Astrocyte of the spinal cord (primary cell): ENCODE results near the gene PLXNB1.
A peak's percentile ranks its signal among the peaks of the same experiment; 100 is the strongest.

ENCODE experiments used
- DNase-seq: peaks from one replicate; pipeline ENCODE4 v3.0.0; 2011; ENCODE audit warnings: low read depth, low spot score
- H3K4me3 ChIP-seq: 2 replicates; pipeline ENCODE4 v1.5.1; 2011; ENCODE audit warnings: low read depth, mild to moderate bottlenecking, low read length, moderate library complexity
- CTCF ChIP-seq: IDR thresholded peaks from 2 replicates; pipeline ENCODE4 v1.5.1; 2012; ENCODE audit warnings: low read depth, mild to moderate bottlenecking, low read length, inconsistent platforms
- in situ Hi-C: cut with HindIII; loops from 2 replicates; pipeline ENCODE4 v1.10.0; 2017; ENCODE audit warnings: low sequenced_read_pairs

Gene PLXNB1

GRCh38 chr3:48468329-48468731 is 38.4 kb upstream of the PLXNB1 start:
- H3K4me3 ChIP-seq, result no peak overlapping the region
- in situ Hi-C loops, result no loop called here
- no peak for DNase-seq
- TF ChIP-seq CTCF, result no peak

GRCh38 chr3:48467473-48468267 is 37.8 kb upstream of the PLXNB1 start:
- no peak for TF ChIP-seq CTCF
- no peak for DNase-seq
- in situ Hi-C loops, result no loop called here
- no peak overlapping the region for H3K4me3 ChIP-seq

DNA sequence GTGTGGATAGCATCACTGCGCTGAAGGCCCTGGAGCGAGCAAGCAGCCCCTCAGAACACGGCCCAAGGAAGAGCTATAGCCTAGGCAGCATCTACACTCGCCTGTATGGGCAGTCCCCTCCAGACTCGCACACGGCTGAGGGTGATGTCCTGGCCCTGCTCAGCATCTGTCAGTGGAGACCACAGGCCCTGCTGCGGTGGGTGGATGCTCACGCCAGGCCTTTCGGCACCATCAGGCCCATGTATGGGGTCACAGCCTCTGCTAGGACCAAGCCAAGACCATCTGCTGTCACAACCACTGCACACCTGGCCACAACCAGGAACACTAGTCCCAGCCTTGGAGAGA is 37.2 kb upstream of the PLXNB1 start:
- DNase-seq, result no peak
- in situ Hi-C loops, result no loop called here
- TF ChIP-seq CTCF, result no peak
- no peak overlapping the region for H3K4me3 ChIP-seq

DNA sequence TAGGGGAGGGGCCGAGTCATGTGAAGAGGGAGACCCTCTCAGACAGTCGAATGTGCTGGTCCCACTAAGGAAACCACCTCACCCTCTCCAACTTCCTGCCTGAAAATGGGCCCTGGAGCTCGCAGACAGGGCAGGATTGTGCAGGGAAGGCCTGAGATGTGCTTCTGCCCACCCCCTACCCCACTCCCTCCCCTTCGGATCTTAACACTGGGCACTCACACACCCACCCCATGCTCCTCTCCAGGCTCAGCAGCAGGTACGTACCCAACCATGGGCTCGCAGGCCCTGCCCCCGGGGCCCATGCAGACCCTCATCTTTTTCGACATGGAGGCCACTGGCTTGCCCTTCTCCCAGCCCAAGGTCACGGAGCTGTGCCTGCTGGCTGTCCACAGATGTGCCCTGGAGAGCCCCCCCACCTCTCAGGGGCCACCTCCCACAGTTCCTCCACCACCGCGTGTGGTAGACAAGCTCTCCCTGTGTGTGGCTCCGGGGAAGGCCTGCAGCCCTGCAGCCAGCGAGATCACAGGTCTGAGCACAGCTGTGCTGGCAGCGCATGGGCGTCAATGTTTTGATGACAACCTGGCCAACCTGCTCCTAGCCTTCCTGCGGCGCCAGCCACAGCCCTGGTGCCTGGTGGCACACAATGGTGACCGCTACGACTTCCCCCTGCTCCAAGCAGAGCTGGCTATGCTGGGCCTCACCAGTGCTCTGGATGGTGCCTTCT is 36.7 kb upstream of the PLXNB1 start:
- TF ChIP-seq CTCF, result no peak
- DNase-seq, result no peak

GRCh38 chr3:48465531-48466378 is 35.9 kb upstream of the PLXNB1 start:
- in situ Hi-C loops, result no loop called here
- H3K4me3 ChIP-seq, result peak overlapping the region; percentile 27
- peak; percentile 100 for DNase-seq
- peak; percentile 77 for TF ChIP-seq CTCF

More for the DNA sequence above, 36.7 kb upstream of the PLXNB1 start:
- in situ Hi-C loops, result no loop called here
- peak overlapping the region; percentile 27 for H3K4me3 ChIP-seq

DNA sequence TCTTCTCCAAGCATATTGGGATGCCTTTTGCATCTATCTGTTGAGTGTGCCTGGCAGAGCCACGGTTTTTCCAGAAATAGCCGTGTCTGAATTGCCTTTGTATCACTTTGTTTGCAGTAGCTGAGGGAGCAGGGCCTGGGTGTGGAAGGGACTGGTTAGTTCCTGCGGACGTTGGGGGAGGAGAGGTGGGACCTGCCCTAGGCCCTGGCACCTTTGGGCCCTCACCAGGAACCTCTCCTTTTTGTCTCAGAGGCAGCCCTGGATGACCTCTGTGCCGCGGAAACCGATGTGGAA is 35.3 kb upstream of the PLXNB1 start:
- no peak for TF ChIP-seq CTCF
- no peak overlapping the region for H3K4me3 ChIP-seq
- no peak for DNase-seq
- in situ Hi-C loops, result no loop called here
